OCI-M1 (cell line): ENCODE measurements around the gene HECTD1.
"Not testable (repeated sequence)": the region's sequence is repeated elsewhere in the genome, so short reads cannot be mapped to it uniquely, and the experiment has no call there.

Source experiments
- DNase-seq: peaks from one replicate; lab custom pipeline; 2025; lab: John Stamatoyannopoulos, UW

The HECTD1 gene

GRCh38 chr14:31142455-31143087 lies 65.0 kb downstream of the HECTD1 start:
- no peak for DNase-seq

DNA sequence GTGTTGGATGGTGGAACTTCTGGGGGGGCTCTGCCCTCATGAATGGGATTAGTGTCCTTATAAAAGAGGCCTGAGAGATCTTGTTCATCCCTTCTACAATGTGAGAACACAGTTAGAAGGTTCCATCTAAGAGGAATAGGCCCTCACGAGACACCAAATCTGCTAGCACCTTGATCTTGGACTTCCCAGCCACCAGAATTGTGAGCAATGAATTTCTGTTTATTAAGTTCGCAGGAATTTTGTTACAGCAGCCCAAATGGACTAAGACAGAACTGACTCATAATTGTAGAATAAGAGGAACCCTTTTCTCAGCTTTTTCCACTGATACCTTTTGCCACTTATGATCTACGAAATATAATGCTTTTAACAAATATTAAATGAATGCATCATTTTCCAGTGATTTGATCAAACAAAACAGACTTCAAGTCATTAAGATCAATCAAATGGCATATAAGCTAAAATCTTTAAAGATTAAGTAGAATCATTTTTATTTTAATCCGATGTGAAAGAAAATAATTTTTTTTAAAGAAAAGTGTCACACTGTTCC lies 68.2 kb downstream of the HECTD1 start:
- DNase-seq: no peak

GRCh38 chr14:31138301-31138700 lies 69.3 kb downstream of the HECTD1 start:
- no peak for DNase-seq

- DNase-seq: no peak
Measured at GRCh38 chr14:31137214-31137889, 70.2 kb downstream of the HECTD1 start.

DNA sequence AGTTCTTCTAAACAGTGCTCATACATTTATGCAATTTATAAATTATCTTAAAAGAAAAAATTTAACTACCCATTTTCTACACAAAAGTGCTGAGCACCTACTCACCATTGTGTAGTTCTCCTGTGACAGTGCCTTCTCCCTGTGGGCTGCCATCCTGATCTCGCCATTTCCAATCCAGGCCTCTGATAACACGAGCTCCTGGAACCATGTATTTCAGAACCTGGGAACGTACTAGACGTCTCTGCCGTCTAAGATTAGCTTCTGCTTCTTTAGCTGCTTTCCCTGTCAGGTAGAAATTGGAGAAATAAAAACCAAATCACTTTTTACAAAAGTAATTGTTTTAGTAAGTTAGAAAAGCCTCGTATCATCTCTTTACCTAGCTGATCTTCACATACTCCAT lies 74.5 kb downstream of the HECTD1 start:
- no peak for DNase-seq

DNA sequence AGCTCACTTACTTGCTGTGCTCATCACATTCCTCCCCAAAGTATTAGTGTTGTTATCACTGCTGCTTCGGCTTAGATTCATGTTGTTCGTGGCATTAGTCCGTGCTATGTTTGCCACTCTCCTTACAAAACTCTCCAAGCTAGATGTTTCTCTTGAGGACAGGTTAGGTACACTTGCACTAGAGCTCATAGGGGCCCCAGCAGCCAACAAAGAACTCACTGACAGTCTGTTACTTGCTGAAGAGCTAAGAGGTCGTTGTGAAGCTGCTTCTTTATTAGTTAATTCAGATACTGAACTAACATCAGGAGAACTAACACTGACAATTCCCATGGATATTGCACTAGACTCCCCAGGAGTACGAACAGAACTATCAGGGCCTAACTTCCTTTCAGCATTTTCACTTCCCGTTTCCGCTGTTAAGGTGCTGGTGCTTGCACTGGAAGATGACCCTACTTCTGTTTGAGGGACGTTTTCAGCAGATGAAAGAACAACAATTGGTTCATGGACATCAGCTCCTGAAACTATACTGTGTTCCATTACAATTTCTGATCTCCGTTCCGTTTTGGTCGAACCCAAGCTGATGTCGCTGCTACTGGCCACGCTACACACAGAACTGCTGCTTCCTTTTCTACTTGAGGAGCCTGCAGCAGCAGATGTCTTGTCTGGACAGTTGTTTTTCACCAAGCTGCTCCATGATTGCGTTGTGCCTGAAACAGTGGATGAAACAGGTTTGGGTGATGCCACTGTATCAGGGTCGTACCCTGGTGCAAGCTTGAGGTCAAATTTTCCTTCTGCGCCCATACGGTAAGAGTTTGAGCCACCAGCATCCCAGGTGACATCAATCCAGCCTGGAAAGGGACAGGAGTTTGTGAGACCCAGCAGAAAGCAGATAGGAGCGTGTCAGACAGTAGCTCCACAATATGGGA lies 78.7 kb downstream of the HECTD1 start:
- no peak for DNase-seq

DNA sequence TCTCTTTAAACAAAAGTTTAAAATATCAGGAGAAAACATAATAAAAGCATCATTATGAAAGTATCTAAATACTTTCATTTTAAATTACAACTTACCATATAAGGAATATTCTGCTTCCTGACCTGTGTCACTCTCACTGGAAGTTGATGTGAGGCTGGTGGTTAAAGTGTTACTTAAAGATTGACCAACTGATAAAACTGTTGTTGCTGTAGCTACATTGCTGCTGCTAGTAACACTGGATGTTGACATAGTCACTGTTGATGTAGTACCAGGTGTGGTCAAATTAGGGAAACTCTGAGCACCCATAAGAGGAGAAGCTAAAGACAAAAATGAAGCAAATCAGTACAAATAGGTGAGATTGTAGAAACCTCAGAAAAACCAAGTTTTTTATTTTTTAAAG lies 79.9 kb downstream of the HECTD1 start:
- no peak for DNase-seq

DNA sequence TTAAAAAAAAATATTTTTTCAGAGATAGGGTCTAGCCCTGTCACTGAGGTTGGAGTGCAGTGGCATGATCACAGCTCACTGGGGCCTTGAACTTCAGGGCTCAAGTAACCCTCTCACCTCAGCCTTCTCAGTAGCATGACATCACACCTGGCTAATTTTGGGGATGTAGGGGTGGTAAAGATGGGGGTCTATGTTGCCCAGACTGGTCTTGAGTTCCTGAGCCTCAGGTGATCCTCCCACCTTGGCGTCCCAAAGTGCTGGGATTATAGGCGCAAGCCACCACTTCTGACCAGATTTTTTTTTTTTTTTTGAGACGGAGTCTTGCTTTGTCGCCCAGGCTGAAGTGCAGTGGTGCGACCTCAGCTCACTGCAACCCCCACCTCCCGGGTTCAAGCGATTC lies 80.9 kb downstream of the HECTD1 start:
- DNase-seq: no peak

DNA sequence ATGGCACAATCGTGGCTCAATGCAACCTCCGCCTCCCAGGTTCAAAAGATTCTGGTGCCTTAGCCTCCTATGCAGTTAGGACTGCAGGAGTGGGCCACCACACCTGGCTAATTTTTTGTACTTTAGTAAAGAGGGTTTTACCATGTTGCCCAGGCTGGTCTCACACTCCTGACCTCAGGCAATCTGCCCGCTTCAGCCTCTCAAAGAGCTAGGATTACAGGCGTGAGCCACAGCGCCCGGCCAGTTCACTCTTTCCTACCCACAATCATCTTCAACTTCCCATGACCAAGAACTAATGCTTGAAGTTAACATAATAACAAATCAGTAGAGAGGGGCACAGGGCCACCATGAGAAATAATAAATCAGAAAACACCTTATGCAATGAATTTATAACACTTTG lies 82.4 kb downstream of the HECTD1 start:
- DNase-seq: no peak

GRCh38 chr14:31124197-31124596 lies 83.4 kb downstream of the HECTD1 start:
- DNase-seq: no peak

DNA sequence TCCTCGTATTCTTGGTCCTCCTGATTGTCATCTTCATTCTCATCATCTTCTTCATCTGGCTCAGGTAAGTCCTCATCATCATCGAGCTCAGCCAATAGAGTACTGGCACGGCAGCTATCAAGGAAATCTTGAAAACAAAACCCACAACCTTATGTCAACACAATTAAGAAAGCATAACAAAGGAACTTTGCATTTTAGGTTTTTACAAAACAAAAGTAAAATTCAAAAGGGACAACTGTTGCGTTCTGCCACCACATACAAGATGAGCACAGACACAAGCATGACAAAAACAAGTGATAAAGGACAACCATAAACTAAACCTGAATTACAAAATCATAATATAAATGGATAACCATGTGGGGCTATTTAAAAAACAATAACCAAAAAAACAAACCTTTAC lies 84.7 kb downstream of the HECTD1 start:
- DNase-seq: no peak

GRCh38 chr14:31122098-31122611 lies 85.4 kb downstream of the HECTD1 start:
- DNase-seq: no peak

GRCh38 chr14:31118892-31119291 lies 88.7 kb downstream of the HECTD1 start:
- no peak for DNase-seq

- DNase-seq: no peak
Measured at GRCh38 chr14:31113794-31114193, 93.8 kb downstream of the HECTD1 start.

- no peak for DNase-seq
Measured at GRCh38 chr14:31110872-31111271, 96.7 kb downstream of the HECTD1 start.

- no peak for DNase-seq
Measured at GRCh38 chr14:31109257-31109656, 98.3 kb downstream of the HECTD1 start.

- no peak for DNase-seq
Measured at GRCh38 chr14:31106768-31107167, 100.8 kb downstream of the HECTD1 start.

GRCh38 chr14:31097081-31097480 lies 110.5 kb downstream of the HECTD1 start:
- no peak for DNase-seq

DNA sequence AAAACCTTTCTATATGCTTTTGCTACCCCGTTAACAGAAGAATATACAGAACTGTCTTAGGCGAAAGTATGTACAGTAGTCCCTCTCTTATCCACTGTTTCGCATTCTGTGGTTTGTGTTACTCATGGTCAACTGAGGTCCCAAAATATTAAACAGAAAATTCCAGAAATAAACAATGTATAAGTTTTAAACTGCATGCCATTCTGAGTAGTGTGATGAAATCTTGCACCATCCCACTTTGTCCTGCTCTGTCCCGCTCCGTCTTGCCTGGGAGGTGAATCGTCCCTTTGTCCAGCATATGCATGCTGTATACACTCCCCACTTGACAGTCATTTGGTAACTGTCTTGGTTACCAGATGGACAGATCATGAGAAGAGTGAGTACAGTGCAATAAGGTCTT lies 111.3 kb downstream of the HECTD1 start:
- no peak for DNase-seq

GRCh38 chr14:31095817-31096216 lies 111.8 kb downstream of the HECTD1 start:
- not testable (repeated sequence) for DNase-seq

DNA sequence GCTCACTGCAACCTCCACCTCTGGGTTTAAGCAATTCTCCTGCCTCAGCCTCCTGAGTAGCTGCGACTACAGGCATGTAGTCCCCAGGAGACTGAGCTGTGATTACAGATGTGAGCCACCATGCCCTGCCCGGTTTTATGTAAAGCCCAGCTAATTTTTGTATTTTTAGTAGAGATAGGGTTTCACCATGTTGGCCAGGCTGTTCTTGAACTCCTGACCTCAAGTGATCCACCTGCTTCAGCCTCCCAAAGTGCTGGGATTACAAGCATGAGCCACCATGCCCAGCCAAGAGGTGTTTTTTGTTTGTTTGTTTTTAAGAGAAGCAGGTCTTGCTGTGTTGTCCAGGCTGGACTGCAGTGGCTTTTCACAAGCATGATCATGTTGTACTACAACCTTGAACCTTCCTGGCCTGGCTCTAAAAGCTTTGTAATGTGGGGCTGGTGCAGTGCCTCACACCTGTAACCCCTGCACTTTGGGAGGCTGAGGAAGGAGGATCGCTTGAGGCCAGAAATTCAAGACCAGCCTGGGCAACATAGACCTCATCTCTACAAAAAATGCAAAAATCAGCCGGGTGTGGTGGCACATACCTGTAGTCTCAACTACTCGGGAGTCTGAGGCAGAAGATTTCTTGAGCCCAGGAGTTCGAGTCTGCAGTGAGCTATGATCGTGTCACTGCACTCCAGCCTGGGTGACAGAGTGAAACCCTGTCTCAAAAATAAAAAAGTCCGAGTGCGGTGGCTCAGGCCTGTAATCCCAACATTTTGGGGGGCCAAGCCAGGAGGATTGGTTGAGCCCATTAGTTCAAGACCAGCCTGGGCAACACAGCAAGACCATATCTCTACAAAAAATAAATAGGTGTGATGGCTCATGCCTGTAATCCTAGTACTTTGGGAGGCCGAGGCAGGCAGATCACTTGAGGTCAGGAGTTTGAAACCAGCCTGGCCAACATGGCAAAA lies 113.4 kb downstream of the HECTD1 start:
- DNase-seq: not testable (repeated sequence)
